Posterior cingulate gyrus (tissue), 11 donors: ENCODE data around the gene BCCIP.

ENCODE experiments used
- DNase-seq, 10 donors: peaks; one replicate each; pipeline versions ENCODE4 v3.0.0 to v3.0.0-alpha.2; 2020 to 2021; ENCODE audit warnings: mixed read lengths in 3 of 10
- intact Hi-C: fragments of 100-400 bp; cut with DNase I; formaldehyde crosslinking; loops from one replicate; pipeline ENCODE4 v1.15.1; 2023

Gene BCCIP

DNA sequence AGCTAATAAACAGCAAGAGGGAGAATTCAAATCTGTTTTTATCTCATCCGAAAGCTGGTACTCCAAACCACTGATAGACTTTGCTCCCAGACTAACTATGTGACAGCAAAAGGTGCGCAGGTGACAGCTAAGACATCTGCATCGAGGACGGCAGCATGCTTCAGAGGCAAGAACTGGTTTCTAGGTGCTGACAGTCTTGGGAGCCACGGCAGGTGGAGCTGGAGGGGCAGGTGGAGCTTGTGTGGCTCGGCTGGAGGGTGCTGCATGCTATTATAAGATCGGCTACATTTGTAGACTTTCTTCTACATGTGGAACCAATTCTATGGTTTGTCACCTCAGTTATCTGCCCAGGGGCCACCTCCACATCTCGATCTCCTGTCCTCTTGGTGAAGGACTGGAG is 25.9 kb upstream of the BCCIP start:
- DNase-seq: no peak
- intact Hi-C loops: no loop called here

GRCh38 chr10:125797994-125798662 is 25.2 kb upstream of the BCCIP start:
- intact Hi-C loops: no loop called here
- DNase-seq: no peak

GRCh38 chr10:125799451-125800182 is 23.7 kb upstream of the BCCIP start:
- intact Hi-C loops: no loop called here
- DNase-seq: no peak

- DNase-seq: no peak
- intact Hi-C loops: no loop called here
Observed at GRCh38 chr10:125801574-125801973, 21.8 kb upstream of the BCCIP start.

DNA sequence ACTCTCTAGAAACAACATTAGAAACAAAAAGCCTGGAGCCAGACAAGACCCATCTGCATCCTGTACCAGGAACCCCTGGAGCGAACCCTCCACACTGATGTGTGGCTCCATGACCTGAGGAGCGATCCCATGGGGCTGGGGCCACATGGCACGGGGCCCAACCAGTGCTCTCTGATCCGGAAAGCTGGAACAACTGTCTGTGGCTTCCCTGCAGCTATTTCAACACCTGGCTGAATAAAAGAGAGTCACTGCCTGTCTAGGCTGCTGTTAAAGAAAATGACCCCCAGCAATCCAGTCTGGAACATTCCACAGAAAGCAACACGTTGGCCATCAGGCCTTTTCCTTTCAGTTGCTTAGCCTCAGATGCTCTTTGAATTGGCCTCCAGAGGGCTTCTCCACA is 21.2 kb upstream of the BCCIP start:
- DNase-seq: no peak
- intact Hi-C loops: no loop called here

GRCh38 chr10:125802739-125803138 is 20.6 kb upstream of the BCCIP start:
- DNase-seq: no peak
- intact Hi-C loops: no loop called here

DNA sequence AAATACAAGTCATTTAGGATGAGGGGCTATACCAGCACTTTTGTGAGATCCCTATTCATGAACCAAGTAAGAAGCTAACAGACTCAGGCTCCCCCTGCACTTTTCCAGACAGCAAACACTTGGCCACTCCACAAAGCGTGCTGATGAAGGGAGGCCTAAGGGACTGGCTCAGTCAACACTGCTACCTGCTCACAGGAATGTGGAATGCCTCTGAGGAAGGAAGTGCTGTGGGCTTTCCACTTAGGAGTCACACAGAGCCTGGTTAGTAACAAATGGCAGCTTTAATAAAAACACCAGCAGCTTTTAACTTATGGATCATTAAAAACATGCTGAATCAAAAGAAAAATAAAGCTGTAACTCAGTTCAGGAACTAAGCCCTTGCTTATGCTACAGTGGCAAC is 15.3 kb upstream of the BCCIP start:
- DNase-seq: no peak
- intact Hi-C loops: no loop called here

DNA sequence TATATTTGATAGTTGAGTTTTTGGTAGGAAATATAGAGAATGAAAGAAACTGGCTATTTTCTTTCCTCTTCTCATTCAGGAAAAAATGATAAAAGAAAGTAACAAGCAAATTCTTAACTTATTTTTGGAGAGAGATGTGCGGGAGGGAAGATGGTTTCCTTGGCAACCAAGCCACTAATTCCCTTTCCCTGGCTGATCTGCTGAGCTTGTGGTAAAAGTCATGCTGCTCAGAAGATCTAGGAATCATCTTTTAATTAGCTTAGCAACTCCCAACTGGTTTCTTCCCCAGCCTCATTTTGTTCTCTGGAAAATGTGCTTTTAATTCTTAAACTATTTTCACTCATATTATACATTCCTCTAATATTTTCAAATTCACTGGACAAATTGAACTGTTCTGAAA is 12.1 kb upstream of the BCCIP start:
- intact Hi-C loops: no loop called here
- no peak for DNase-seq

DNA sequence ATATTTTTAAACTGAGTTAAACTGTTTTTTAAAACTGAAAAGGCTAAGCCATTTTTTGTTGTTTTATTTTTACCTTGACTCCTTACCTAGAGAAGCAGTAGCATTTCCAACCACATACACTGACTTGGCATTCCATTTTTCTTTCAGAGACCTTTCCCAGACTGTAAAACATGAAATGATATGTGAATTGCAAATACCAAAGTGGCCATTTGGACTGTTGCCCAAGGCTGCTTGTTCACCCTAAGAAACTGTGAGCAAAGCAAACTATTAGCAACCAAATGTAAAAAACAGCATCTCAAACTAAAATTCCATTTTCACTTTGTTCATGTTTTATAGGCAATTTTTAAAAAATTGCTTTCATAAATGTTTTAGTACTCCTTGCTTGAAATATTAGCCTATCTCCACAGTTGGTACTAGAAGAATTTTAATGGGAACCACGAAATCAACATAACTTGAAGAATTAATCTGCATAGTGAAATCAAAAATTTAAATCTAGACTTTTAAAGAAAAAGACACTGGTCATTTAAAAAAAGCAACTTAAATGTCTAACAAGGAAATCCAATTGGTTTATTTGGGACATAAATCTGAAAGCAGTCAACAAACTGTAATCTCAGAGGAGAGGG is 11.1 kb upstream of the BCCIP start:
- intact Hi-C loops: no loop called here

GRCh38 chr10:125815764-125816163 is 7.6 kb upstream of the BCCIP start:
- no peak for DNase-seq
- intact Hi-C loops: no loop called here

More for the DNA sequence above, 11.1 kb upstream of the BCCIP start:
- no peak for DNase-seq

DNA sequence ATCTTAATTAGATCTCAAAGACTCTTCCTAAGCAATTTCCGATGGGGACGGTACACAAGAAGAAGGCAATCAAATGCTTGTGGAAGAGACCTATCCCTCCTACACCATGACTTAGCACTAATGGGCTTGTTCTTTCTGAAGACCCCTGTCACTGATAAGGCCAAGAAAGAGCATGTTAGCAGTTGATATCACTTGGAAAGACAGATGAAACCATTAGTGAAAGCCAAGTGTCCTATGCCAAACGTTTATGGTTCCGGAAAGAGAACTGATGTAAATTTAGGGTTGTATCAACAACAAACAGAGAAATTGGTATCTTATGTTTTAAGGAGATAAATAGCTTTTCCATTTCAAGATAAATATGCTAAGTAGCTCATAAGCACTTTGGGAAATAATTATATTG is 6.8 kb upstream of the BCCIP start:
- intact Hi-C loops: no loop called here
- DNase-seq: no peak

DNA sequence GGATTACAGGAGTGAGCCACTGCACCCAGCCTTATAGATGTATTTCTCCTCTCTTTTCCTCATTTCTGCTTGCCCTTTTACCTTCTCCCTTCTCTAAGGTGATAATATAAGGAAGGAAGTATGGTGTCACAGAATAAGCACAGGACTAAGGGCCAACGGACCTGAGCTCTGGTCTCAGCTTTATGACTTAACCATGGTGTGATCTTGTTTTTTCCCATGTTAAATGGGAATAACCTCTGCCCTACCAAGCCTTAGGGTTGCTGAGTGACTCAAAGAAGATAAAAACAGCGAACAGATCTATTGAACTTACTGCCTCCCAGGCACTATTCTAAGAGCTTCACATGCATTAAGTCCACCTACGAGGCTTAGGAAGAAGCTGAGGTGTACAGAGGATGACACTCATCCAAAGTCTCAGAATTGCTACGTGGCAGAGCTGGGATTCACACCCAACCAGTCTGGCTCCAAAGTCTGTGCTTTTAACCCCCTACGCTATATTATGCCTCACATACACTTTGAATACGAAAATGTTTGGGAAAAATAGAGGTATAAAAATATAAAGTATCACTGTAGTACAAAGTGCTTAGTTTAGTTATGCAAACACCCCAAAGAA is 5.9 kb upstream of the BCCIP start:
- no peak for DNase-seq
- intact Hi-C loops: no loop called here

GRCh38 chr10:125820701-125821100 is 2.6 kb upstream of the BCCIP start:
- DNase-seq: no peak
- intact Hi-C loops: loop anchor here (10.0 kb wide), 1 partner anchor 96 kb away; no protein-coding TSS in a partner anchor

GRCh38 chr10:125823663-125824251 is 411 bp downstream of the BCCIP start:
- intact Hi-C loops: loop anchor here (10.0 kb wide), 1 partner anchor 99 kb away; no protein-coding TSS in a partner anchor
- DNase-seq: no peak

GRCh38 chr10:125824736-125825135 is 1.4 kb downstream of the BCCIP start:
- no peak for DNase-seq
- intact Hi-C loops: loop anchor here (10.0 kb wide), 1 partner anchor 100 kb away; no protein-coding TSS in a partner anchor

DNA sequence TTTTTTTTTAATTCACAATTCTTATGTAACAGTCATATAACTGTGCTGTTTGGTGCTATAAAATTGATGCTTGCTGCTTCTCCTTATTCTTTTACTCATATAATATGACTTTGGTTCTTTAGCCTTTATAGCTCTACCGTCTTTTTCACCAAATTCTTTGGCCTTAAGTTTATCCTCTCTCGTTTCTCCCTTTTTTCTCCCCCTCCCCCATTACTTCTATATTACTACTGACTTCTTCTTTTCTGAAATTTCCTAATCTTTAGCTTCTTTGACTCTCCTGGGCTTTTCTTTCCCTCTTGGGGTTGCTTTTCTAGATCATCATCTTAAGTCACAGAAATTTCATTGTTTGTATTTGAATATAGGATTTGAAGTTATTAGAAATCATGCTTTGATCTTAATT is 3.8 kb downstream of the BCCIP start:
- intact Hi-C loops: loop anchor here (10.0 kb wide), 1 partner anchor 102 kb away; no protein-coding TSS in a partner anchor
- DNase-seq: no peak

DNA sequence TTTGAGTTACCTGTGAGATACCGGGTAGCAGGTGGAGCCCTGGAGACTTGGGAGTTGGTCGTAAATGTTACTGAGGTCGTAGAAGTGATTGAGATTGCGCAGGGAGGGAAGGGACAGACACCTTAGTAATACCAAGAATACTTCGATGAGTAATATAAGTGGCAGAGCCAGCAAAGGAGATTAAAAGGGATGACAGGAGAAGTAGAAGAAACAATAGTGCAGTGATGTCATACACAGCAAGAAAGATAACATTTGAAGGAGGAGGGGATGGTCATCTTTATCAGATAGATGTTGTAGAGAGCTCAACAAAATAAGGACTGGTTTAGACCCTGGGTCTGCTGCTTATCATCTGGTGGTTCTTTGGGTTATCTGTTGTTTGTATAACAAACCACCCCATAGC is 5.0 kb downstream of the BCCIP start:
- intact Hi-C loops: loop anchor here (10.0 kb wide), 1 partner anchor 104 kb away; no protein-coding TSS in a partner anchor
- no peak for DNase-seq

- intact Hi-C loops: no loop called here
- no peak for DNase-seq
Observed at GRCh38 chr10:125836746-125837145, 13.4 kb downstream of the BCCIP start.

DNA sequence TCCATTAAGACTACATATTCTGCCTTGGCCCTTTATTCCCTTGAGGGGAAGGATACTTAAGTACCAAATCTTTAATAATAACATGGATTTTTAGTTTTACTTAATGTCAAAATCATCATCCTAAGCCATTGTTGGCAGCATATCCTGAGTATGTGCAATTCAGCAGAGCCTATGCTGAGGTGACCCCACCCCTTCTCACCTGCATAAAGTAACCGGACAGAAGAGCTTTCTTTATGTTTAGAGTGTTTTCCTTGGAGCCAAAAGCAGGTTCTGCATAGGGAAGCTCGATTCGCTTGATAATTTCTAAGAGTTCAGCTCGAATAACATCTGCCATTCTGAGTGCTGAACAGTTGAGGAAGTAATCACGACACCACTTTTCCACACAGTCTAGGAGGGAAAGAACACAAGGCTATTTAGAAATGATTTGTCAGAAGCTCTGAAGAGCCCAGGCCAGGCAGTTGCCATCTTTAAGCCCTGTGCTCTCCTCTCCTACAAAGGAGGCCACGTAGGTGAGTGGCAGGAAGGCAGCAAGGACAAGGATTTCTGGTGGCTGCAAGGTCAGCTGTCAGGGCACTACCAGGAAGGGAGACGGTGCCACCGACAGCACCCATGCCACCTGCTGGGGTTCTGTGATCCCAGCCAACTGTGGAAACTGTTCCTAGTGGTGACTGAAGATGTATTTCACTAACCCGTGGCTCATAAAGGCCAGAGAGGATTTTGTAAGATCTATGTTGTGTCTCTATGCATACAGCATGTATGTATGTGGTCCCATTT is 15.6 kb downstream of the BCCIP start:
- DNase-seq: no peak
- intact Hi-C loops: no loop called here

DNA sequence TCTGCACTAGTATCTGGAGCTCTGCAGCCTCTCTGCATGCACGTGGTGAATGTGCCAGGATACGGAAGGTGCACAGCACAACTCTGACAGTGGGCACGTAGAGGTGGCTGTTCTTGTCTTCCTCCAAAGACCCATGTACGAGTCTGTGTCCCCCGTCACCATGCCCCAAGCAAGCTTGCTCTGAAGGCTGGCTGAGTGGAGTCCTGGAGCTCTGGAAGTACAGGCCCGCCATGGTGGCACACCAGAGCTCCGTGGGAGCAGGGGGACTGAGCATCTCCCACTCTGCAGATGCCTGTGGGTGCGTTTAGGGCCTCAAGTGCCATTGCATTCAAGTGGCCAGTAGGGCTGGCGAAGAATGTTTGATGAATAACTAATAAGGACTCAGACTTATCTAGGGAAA is 17.1 kb downstream of the BCCIP start:
- intact Hi-C loops: no loop called here
- DNase-seq: peak in 1 of 10 donors; percentile 56
